ENCODE measurements around the gene FBXO2.
A peak's percentile ranks its signal among the peaks of the same experiment; 100 is the strongest.

The FBXO2 gene

GRCh38 chr1:11649237-11649623, 5.0 kb downstream of the FBXO2 start:
- no peak for TF ChIP-seq CTBP1 (IDR thresholded peaks at IDR 0.05; ENCODE audit: borderline replicate concordance)
- no peak for TF ChIP-seq PKNOX1 (IDR thresholded peaks at IDR 0.05)
- ChIA-PET CTCF (interaction anchor here (0.7 to 3.3 kb wide), 7 partner anchors 56 to 612 kb away, joined by 3 to 19 read pairs (median 3); no protein-coding TSS in a partner anchor), POLR2A (no interaction called here)
- no peak for DNase-seq (ENCODE audit: extremely low spot score)

- POLR2A ChIA-PET = interaction anchor here (1.1 kb wide), 1 partner anchor 88 kb away, joined by 3 read pairs; no protein-coding TSS in a partner anchor
- CTCF ChIA-PET = interaction anchor here (0.8 to 3.3 kb wide), 3 partner anchors 71 to 611 kb away, joined by 3 to 19 read pairs (median 3); no protein-coding TSS in a partner anchor
- peak; percentile 46 for DNase-seq (ENCODE audit: extremely low spot score)
- TF ChIP-seq FOXK2 (IDR thresholded peaks at IDR 0.05) (no peak), ARNT (IDR thresholded peaks at IDR 0.05) (no peak), HDGF (IDR thresholded peaks at IDR 0.05; ENCODE audit: borderline replicate concordance) (no peak), NFRKB (IDR thresholded peaks at IDR 0.05) (no peak), FOXM1 (IDR thresholded peaks at IDR 0.05; ENCODE audit: borderline replicate concordance) (no peak), BHLHE40 (IDR thresholded peaks at IDR 0.05; ENCODE audit: borderline replicate concordance) (no peak), CTBP1 (IDR thresholded peaks at IDR 0.05; ENCODE audit: borderline replicate concordance) (no peak), FOXA1 (IDR thresholded peaks at IDR 0.05) (no peak), ELF4 (IDR thresholded peaks at IDR 0.05) (no peak), SUZ12 (IDR thresholded peaks at IDR 0.05) (no peak), TARDBP (IDR thresholded peaks at IDR 0.05) (no peak), PKNOX1 (IDR thresholded peaks at IDR 0.05) (no peak)
Measured at GRCh38 chr1:11648732-11649158, 5.5 kb downstream of the FBXO2 start.

GRCh38 chr1:11648039-11648438, 6.2 kb downstream of the FBXO2 start:
- POLR2A ChIA-PET = interaction anchor here (1.1 kb wide), 1 partner anchor 89 kb away, joined by 3 read pairs; no protein-coding TSS in a partner anchor
- TF ChIP-seq ARNT (IDR thresholded peaks at IDR 0.05) (no peak), LEF1 (IDR thresholded peaks at IDR 0.05; ENCODE audit: borderline replicate concordance) (no peak), TARDBP (IDR thresholded peaks at IDR 0.05) (no peak), FOXM1 (IDR thresholded peaks at IDR 0.05; ENCODE audit: borderline replicate concordance) (no peak), BHLHE40 (IDR thresholded peaks at IDR 0.05; ENCODE audit: borderline replicate concordance) (no peak), NFRKB (IDR thresholded peaks at IDR 0.05) (no peak), ZNF384 (IDR thresholded peaks at IDR 0.05) (no peak), HDGF (IDR thresholded peaks at IDR 0.05; ENCODE audit: borderline replicate concordance) (no peak), SP1 (IDR thresholded peaks at IDR 0.05) (no peak), L3MBTL2 (conservative IDR thresholded peaks at IDR 0.05) (no peak), CTBP1 (IDR thresholded peaks at IDR 0.05; ENCODE audit: borderline replicate concordance) (no peak), SUZ12 (IDR thresholded peaks at IDR 0.05) (no peak), FOXK2 (IDR thresholded peaks at IDR 0.05) (no peak), FOXA1 (IDR thresholded peaks at IDR 0.05) (no peak), ELF4 (IDR thresholded peaks at IDR 0.05) (no peak), PKNOX1 (IDR thresholded peaks at IDR 0.05) (no peak)
- CTCF ChIA-PET = no interaction called here
- DNase-seq (ENCODE audit: extremely low spot score) = no peak

- CTCF ChIA-PET = no interaction called here
- POLR2A ChIA-PET = no interaction called here
Measured at GRCh38 chr1:11647333-11647732, 6.9 kb downstream of the FBXO2 start.

GRCh38 chr1:11646317-11646716, 7.9 kb downstream of the FBXO2 start:
- ChIA-PET CTCF (interaction anchor here (0.6 to 2.4 kb wide), 7 partner anchors 9 to 609 kb away, joined by 3 to 17 read pairs (median 4); no protein-coding TSS in a partner anchor), POLR2A (no interaction called here)
- no peak for TF ChIP-seq ARNT (IDR thresholded peaks at IDR 0.05)
- no peak for TF ChIP-seq LEF1 (IDR thresholded peaks at IDR 0.05; ENCODE audit: borderline replicate concordance)
- TF ChIP-seq L3MBTL2 (conservative IDR thresholded peaks at IDR 0.05) = no peak
- TF ChIP-seq ZNF384 (IDR thresholded peaks at IDR 0.05) = no peak
- DNase-seq (ENCODE audit: extremely low spot score) = no peak

More at GRCh38 chr1:11647333-11647732, 6.9 kb downstream of the FBXO2 start:
- TF ChIP-seq TARDBP (IDR thresholded peaks at IDR 0.05) (no peak), FOXK2 (IDR thresholded peaks at IDR 0.05) (no peak), CTBP1 (IDR thresholded peaks at IDR 0.05; ENCODE audit: borderline replicate concordance) (no peak), FOXA1 (IDR thresholded peaks at IDR 0.05) (no peak), SUZ12 (IDR thresholded peaks at IDR 0.05) (no peak), ARNT (IDR thresholded peaks at IDR 0.05) (no peak), L3MBTL2 (conservative IDR thresholded peaks at IDR 0.05) (no peak), HDGF (IDR thresholded peaks at IDR 0.05; ENCODE audit: borderline replicate concordance) (no peak), PKNOX1 (IDR thresholded peaks at IDR 0.05) (no peak), BHLHE40 (IDR thresholded peaks at IDR 0.05; ENCODE audit: borderline replicate concordance) (no peak), SP1 (IDR thresholded peaks at IDR 0.05) (no peak), LEF1 (IDR thresholded peaks at IDR 0.05; ENCODE audit: borderline replicate concordance) (no peak), ELF4 (IDR thresholded peaks at IDR 0.05) (no peak), ZNF384 (IDR thresholded peaks at IDR 0.05) (no peak), NFRKB (IDR thresholded peaks at IDR 0.05) (no peak), FOXM1 (IDR thresholded peaks at IDR 0.05; ENCODE audit: borderline replicate concordance) (no peak)
- DNase-seq (ENCODE audit: extremely low spot score) = no peak
